Measurements from ENCODE around the gene EGFL8.

The EGFL8 gene

DNA sequence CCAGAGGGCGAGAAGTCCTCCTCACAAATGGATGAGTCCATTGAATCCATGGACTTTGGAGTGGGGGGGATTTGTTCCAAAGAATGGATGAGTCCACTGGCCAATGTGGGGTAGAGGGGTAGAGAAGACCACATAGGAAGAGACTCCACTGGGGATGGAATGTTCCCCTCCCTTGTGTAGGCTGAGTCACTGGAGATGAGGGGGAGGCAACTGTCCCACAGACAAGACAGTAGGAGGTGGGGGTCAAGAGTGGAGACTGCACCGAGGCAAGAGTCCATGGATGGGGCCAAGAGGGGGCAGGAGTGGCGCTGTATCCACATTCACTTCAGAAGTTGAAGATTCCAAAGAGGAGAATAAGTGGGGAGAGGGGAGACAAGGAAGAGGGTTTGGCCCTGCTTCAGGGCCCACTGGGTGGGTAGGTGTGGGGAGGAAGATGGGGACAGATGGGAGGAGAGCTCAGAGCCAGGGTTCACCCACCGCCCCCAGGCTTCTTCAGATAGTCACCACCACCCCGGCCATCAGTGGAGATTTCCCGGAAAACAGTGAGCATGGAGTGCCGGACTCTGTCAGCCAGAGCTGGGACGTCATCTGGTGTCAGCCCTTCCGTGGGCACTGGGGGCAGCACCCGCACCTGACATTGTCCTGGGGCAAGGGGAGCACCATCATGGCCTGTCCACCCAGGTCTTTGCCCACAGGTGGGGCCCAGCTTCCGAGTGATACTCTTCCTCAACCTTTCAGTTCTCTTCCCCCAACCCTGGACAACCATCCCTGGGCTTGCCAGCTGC, 4.6 kb downstream of the EGFL8 start:
- no peak for DNase-seq

DNA sequence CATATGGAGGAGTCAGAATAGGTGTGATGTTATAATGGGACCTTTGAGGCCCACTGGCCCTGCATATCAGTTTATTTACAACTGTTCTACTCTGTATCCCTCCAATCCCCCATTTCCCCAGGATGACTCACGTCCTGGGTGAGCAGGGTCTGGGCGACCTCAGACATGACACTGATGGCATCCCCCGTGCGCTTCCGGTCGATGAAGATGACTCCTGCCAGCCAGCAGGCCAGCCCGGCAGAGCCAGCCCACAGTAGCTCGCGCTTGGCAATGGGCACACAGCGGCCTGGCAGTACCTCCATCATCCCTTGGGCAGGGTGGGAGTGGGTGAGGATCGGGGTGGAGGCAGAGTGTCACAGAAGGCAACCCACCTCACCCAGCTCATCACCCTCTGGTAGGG, 5.9 kb downstream of the EGFL8 start:
- no peak for DNase-seq

DNA sequence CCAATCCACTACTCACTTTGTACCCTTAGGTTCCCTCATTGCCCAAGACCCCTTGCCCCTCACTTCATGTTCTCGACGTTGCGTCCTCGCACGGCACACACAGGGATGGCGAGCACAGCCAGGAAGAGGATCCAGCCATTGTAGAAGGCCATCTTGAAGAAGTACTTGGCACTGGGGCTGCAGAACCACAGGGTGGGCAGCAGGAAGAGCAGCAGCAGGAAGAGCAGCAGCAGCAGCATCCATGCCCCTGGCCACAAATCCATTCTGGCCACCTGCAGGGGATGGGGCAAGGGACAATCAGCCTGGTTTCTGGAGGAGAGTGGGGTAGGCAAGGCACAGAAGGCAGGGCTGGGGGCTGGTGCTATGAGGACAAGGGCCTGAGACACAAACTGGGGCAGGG, 6.8 kb downstream of the EGFL8 start:
- no peak for DNase-seq

DNA sequence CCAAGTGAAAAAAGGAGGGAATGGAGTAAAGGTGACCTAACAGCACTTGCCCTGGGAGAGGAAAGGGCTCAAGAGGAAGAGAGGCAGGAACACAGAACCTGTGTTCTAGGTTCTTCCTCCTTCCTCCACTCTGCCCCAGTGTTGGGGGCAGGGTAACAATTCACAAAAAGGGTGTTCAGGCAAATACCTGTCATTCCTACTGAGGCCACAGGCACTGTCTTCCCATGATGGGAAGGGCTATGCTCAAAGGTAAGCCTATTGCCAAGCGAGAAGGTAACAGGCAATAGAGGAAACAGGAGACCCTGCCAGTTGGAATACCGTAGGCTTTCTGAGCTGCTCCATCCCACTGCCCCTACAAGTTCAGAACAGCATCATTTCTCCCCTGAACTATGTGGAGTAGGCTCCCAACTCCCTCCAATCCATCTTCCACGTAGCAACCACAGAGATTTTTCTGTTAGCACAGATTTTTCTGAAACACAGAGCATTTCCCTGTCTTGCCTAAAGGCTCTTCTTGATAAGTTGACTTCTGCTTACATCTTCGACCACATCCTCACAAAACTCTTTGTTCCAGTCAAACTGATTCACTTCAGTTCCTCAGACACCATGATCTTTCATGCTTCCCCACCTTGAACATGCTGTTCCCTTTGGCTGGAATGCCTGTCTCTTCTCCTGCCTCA, 8.8 kb downstream of the EGFL8 start:
- DNase-seq, result no peak

DNA sequence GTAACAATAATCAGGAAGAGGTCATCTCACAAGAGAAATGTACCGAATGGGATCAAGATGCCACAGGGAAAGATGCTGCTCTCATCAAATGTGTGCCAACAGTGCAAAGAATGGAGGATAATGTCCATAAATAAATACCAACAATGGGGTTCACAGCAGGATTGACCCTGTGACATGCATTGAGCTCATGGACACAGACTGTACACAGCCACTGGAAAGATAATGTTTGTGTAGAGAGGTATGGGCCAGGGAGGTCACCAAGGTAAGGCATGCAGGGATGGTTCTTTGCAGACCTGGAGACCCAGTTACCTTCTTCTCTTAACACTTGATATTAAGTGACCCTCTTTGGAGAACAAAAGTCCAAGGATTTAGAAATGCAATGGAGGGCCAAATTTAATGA, 10.0 kb downstream of the EGFL8 start:
- no peak for DNase-seq

DNA sequence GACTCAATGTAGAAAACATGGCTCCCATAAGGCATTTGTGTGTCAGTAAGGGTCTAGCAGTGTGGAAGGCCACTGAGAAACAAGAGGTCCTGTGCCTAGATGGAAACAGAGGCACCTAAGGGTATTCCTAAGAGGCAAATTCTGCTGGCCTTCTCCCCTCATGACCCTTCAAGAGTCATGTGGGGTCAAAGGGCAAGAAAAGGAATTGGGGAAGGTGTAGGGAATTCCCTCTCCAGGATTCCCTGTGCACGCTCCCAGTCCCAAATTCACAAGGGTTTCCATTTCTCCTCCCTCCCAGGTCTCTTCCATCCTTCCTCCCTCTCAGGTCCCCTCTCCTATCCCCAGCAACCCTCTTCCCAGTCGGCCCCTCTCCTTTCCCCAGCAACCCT, 10.9 kb downstream of the EGFL8 start:
- DNase-seq, result no peak

DNA sequence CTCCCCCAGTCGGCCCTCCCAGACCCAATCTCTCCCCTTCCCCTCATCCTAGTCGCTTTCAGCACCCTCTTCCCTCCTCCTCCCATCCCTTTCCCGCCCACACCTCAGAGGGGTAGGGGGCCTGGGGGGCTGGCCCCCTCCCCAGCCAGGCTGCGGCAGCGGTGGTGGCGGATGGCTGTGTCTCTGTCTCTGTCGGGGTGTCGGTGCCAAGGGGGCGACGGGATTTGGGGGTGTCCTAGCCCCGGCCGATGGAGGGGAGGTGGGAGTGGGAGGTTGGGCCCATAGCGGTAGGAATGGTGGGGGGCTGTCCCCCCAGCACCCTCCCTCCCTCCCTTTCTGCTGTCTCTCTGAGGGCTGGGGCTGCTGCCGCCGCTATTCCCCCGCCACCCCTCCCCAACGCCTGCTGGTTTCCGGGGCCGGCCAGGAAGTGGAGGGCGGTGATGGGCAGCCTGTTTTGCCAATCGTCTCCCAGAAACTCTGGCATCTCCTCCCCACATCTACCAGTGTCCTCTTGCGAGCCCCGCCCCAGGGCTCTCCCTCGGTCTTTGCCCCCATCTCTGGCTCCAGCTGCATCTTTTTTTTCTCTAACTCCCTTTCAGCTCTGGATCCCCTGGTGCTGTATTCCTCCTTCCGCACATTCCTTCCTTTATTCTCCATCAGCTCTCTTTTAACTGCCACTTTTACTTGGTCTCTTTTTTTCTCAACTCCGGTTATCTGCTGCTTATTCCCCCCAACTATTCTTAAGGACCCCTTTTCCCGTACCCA, 11.5 kb downstream of the EGFL8 start, which contains the start of gene AGPAT1:
TSS of gene AGPAT1 (minus strand) at position 374 of the 765 bp plus-strand sequence. CDS start 4,588 bp downstream, outside the sequence.
- peak; percentile 98 for DNase-seq

DNA sequence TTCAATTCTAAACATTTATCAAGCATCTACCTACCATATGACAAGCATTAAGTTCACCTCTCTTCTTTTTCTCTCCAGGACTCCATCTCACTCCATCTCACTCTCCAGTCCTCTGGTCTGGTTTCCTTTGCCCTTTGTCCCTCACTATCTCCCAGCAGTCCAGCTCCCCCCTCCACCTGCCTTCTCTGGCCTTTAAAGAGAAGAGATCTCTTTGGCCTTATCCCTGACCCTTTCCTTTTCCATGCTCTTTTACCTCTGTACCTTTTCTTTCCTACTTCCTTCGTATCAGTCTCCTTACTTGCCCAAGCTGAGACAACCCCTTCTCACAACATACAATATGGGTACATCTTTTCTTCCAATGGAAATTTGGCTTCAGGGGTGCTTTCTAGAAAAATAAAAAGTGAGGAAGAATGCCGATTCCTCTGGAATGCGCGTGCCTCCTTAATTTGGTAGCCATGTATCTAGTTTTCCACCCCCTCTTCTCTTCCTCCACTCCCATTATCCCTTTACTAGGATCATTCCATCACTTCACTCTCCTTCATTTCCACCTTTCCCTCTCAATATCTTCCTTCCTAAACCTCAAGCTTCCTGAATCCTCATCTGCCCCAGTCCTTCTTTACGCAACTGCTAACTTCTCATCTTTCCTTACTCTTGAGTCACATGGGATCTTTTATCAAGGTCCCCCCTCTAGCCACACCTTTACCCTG, 12.2 kb downstream of the EGFL8 start:
- no peak for DNase-seq

DNA sequence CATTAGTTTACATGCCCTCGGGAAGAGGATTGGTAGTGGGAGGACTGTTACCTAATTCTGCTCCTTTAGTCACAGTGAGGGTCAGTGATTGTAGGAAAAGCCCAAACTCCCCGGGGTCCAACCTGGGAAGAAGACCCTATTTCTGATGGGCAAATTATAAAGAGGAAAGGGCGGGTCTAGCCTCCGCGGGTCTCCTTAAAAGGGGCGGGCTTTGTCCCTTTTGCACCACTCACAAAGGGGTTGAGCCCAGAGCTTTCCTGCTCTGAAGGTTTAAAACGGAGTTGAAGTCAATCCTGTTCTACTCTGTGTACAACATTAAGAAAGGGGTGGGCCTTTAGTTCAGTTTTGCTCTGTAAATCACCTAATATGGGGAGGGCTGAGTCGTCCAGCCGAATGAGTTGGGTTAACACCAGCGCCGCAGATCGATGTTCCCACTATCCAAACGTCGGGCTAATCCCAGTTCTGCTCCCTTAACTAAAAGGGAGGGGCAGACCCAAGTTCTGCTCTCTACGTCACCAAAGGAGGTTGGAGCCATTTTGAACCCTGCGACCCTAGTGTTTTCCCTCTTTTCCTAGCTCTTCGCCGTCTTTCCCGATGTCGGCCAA, 12.9 kb downstream of the EGFL8 start:
- DNase-seq, result no peak

DNA sequence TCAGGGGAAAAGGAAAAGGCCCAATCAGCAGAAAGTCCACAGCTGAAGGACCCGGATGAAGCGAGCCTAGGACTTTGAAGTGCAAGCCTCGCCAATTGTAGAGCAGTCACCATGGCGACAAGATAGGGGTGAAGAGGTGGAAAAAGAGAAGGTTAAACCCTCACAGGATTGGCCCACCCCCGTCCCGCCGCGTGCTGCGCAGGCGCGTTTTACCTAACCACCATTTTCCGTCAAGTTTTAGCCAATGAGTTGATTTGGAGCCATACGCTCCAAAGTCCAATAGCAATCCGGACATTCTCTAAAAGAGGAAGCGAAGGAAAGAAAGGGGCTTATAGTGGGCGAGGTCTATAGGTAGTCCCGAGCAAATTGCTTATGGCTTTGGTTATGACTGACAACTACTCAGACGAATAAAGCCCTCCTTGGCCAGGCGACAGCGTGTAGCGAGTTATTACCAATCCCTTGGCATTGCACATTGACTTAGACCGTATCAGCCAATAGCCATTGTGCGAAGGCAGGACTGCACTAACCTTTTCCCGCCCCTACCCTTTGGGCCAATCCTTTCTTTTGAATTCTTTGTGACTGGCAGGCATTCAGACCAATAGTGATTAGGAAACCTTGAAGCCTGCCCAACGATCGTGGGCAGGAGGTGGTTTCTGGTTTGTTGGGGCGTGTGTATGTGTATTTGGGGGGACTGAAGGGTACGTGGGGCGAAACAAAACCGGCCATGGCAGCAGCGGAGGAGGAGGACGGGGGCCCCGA, 13.6 kb downstream of the EGFL8 start, which contains the start of gene RNF5:
TSS of gene RNF5 (plus strand) at position 618 of the 759 bp plus-strand sequence. CDS start at position 725, 107 bp downstream.
- peak; percentile 98 to 100 for DNase-seq

DNA sequence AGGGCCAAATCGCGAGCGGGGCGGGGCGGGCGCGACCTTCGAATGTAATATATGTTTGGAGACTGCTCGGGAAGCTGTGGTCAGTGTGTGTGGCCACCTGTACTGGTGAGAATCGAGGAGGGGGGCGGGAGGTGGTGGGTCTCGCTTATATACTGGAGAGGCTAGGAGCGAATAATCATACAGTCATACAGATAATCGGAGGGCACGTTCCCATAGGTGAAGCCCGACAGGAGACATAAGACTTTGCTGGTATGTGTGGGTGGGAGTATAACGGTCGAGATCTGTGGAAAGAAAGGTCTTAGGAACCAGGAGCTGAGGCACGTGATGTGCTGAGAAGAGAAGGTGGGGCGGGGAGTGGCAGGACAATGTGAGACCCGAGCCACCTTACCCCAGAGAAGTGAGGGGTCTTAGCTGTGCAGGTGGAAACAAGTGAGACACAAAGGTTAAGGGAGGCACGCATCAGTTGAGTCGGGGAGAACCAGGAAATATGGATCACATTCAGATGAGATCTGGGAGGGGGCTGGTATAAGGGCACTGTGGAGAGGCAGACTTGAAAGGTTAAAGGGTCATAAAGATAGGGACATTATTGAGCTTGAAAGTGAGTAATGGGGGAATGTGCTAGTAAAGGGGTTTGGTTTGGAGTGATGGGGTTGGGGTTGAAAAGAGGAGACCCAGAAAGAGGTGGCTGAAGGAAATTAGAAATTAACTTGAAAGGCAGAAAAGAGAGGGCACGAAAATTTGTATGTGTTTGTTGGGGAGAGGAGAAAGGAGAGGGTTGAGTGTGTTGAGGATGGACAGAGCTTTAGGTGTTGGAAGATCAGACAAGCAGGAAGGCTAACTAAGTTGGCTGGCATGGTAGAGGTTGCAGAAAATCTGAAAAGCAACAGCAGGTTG, 14.4 kb downstream of the EGFL8 start:
- no peak for DNase-seq

DNA sequence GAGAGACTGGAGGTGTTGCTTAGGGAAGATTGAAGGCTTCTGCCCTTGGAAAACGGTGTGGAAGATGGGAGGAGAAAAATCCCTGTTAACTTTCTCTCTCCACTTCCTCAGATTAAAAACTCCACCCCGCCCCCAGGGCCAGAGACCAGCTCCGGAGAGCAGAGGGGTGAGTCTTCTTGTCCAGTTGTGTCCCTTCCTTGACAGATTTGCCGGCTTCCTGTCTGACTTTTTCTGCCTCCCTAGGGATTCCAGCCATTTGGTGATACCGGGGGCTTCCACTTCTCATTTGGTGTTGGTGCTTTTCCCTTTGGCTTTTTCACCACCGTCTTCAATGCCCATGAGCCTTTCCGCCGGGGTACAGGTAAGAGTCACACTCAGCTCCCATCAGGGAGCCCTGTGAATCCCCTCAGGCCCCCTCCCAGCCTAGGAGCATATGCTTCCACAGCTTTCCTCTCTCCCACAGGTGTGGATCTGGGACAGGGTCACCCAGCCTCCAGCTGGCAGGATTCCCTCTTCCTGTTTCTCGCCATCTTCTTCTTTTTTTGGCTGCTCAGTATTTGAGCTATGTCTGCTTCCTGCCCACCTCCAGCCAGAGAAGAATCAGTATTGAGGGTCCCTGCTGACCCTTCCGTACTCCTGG, 15.5 kb downstream of the EGFL8 start:
- no peak for DNase-seq

DNA sequence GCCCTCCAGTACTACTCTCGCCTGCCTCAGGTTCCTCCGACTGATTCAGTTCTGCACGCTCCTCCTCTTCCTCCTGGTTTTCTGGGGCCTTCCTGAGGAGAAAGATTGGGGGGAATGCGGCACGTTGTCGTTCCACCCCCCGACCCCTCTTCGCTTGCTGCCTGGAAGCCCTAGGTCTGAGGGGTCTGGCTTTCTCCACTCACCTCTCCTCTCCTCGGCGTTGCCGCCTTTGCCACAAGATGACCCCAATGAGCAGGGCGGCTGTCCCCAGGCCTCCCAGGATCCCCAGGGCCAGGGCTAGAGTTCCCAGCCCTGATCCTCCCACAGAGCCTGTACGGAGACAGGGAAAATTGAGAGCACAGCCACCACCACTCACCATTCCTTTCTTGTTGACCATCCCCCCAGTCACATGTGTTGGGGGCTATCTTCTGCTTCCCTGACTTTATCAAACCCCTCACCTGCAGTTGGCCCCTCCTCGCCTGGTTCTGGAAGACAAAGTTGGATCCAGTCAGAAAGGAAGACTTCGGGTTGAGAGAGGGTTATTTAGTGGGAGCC, 16.8 kb downstream of the EGFL8 start:
- no peak for DNase-seq

DNA sequence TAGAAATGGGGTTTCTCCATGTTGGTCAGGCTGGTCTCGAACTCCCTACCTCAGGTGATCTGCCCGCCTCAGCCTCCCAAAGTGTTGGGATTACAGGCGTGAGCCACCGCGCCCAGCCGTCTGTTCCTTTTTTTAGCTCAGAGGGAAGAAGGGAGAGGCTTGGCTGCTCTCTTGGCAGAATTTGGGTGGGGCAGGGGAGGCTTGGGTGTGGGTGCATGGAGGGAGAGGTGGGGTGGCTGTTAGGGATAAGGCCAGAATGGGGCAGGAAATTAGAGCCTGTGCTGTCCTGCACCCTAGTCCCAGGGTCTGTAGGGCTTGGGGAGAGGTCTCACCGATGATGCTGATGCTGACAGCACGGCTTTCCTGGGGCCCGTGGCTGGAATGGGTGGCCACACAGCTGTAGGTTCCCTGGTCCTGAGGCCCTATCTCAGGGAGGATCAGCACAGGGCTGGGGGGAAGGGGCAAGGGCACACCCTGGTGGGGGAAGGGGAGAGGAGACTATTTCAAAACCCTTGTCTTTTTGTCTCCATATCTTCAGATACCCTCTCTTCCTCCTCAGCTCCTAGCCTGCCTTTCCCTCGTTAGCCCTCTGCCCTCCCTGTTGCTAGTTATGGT, 17.6 kb downstream of the EGFL8 start:
- no peak for DNase-seq

DNA sequence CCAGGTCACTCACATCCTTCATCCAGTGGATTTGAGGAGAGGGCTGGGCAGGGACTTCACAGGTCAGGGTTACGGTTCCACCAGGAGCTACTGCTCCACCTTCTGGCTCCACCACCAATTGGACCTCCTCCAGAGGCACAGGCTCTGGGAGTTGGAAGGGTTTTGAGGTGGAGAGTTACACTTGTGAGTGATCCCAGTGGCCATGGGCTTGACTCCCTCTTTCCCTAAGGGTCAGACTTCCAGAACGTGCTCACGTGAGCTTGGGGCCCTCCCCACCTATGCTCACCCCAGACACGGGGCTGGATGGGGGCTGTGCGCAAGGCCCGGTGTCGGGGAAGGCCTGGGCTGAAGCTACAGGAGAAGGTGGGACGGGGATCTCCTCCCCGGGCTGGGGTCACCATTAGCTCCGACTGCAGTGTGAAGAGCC, 18.2 kb downstream of the EGFL8 start:
- DNase-seq, result no peak

DNA sequence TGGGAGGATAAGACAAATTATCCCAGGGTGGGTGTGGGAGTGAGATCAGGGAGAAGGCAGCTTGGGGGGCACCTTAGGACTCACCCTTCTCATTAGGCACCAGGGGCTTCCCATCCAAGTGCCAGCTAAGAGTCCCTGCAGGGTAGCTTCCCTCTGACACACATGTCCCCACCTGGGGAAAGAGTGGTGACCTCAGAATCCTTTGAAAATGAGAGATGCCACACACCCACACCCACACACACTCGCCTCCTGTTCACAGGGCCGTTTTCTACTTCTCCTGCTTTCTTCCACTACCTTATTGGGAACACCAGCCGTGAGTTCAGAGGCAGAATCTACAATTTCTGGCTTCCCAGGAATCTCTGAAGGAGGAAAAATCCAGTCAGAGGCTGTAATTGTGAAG, 18.6 kb downstream of the EGFL8 start:
- no peak for DNase-seq

DNA sequence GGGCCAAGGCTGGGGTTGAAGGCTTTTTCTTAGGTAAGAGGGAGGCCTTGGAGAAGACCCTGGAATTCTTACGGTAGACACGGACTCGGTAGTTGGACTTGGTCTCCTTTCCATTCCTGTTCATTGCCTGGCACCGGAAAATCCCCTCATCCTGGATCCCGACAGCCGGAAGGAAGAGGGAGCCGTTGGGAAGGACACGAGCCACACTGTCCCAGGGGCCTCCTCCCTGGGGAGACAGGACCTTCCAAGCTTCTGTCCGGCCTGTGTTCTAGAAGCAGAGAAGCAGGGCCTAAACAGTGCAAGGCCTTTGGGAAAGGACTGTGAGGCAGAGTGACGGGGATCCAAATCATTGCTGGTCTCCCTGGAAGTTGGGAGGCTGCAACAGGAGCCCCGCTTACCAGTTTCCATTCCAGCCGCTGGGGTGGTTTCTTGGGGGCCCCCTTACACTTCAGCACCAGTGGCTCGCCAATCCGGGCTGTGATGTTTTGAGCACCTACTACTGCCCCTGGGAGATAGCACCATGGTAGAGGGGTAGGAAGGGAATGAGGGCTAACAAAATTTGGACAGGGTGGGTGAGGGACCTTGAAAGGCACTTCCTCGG, 19.2 kb downstream of the EGFL8 start:
- no peak for DNase-seq

DNA sequence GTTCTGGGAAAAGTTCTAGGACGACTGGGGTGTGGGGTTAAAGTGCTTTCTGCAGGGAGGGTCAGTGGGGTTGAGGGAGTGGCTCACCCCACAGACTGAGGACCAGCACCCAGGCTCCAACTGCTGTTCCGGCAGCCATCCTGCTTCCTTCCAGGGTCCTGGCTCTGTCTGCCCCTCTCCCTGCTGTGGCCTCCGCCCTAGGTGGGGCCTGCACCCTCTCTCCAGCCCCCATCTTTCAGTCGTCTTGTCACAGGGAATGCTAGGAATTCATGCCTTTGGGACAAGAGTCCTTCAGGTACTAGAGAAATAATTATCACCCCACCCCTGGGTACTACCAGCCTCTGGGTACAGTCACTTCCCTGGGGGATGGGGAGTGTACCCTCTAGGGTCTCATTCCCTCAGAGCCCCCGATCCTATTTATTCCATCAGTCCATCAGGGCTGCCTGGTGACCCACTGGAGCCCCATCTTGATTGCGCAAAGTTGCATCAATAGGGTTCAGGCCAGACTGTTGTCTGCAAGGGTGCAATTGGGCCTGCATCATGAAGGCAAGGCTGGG, 19.8 kb downstream of the EGFL8 start, which contains the start of gene AGER:
TSS of gene AGER (minus strand) at position 170 of the 557 bp plus-strand sequence. CDS start at position 139, 31 bp downstream.
- no peak for DNase-seq

Data from hippocampal formation (tissue), 2 donors.